ENCODE measurements around the gene COBLL1.

COBLL1 gene

GRCh38 chr2:164681009-164681408, 160.6 kb downstream of the COBLL1 start:
- DNase-seq (ENCODE audit: low read depth): no peak

DNA sequence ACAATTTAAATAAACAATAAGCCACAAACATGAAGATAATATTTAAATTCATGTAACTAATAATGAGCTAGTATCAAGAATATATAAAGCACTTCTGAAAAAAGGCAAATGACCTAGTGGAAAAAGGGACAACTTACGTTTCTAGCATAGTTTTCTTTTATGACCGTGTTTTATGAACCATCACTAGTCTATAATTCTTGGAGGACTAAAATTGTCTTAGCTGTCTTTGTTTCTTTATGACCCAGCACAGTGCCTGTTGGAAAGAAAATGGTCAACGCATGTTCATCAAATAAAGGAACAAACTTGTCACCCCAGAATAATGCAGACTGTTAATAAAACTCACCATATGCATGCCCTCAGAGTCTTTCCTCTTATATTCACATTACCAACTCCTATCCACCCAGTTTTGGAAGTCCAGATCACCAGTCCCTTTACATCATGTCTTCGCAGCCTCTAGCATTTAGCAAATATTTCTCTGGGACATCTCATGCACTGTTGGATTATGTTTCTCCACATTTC, 162.9 kb downstream of the COBLL1 start:
- no peak for DNase-seq (ENCODE audit: low read depth)

- DNase-seq (ENCODE audit: low read depth): no peak
Observed at GRCh38 chr2:164677733-164678132, 163.9 kb downstream of the COBLL1 start.

DNA sequence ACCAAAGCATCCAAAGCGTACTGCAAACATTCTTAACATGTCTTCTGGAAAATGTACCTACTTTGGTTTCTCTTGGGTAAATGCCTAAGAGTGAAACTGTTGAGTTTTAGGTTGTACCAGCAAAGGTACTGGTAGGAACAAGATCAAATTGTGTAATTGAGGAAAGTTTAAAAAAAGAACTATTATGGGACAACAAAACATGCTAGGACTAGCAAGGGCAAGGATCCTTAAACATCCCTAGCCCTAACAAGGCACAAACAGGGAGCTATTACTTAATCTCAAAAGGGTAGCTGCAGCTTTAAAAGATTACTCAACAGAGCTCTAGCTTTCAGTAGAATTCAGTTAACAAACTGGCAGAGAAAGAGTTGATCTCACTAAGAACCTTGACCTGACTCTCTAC, 164.4 kb downstream of the COBLL1 start:
- DNase-seq (ENCODE audit: low read depth): no peak

DNA sequence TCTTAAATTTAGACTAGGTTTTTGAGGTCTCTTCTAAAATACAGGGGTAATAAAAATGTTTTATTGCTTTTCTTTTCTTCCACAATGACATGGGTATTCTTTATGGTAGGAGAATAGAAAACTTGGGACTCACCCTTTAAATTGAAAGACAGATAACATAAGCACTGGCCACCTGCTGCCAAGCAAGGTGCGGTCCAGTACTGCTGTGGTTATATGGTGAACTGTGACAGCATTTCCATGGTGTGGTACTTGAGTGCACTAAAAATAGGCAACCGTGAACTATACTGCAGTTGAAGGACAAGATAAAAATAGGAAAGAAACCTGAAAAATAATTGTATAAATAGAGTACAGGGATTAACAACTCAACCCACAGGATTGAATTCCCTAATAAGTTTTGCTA, 165.9 kb downstream of the COBLL1 start:
- no peak for DNase-seq (ENCODE audit: low read depth)

DNA sequence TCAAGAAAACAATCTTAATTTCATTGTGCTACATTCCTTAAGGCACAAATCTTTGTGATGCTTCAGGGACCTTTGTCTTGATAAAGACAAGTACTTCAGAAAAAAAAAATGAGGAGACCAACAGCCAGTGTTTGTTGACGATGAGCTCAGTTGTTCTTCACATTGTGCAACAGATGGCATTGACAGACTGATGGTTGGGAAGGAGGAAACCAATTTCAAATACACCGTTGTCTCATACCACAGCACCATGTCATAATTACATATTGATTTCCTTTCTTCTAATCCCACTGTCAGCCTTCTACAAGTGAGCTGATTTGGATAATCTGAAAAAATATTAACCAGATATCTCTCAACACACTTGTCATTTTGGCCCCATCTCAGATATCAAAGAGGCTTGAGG, 166.6 kb downstream of the COBLL1 start:
- DNase-seq (ENCODE audit: low read depth): no peak

- no peak for DNase-seq (ENCODE audit: low read depth)
Observed at GRCh38 chr2:164671664-164672396, 169.8 kb downstream of the COBLL1 start.

DNA sequence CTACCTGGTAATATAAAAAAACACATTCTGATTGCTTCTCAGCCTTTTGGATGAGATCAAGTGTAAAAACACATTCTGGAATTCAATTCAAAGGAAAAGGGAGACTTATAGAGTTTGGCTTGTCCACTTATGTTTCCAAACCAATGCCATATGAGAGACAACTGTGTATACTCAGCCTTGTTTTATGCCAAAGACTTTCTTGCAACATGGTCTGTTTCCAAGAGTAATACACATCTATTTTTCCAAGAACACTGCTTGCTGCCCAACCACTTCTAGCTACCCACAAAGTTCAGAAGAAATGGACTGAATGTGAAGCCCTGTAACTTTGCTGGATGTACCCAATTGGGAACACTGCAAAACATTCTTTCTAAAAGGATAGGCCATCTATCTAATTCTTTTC, 172.3 kb downstream of the COBLL1 start:
- no peak for DNase-seq (ENCODE audit: low read depth)

- DNase-seq (ENCODE audit: low read depth): no peak
Observed at GRCh38 chr2:164667566-164667965, 174.1 kb downstream of the COBLL1 start.

GRCh38 chr2:164664070-164664469, 177.6 kb downstream of the COBLL1 start:
- no peak for DNase-seq (ENCODE audit: low read depth)

GRCh38 chr2:164662868-164663631, 178.6 kb downstream of the COBLL1 start:
- DNase-seq (ENCODE audit: low read depth): no peak

GRCh38 chr2:164662066-164662465, 179.6 kb downstream of the COBLL1 start:
- no peak for DNase-seq (ENCODE audit: low read depth)

GRCh38 chr2:164661349-164661748, 180.3 kb downstream of the COBLL1 start:
- DNase-seq (ENCODE audit: low read depth): no peak

GRCh38 chr2:164657129-164657528, 184.5 kb downstream of the COBLL1 start:
- DNase-seq (ENCODE audit: low read depth): no peak

- DNase-seq (ENCODE audit: low read depth): no peak
Observed at GRCh38 chr2:164655750-164656149, 185.9 kb downstream of the COBLL1 start.

DNA sequence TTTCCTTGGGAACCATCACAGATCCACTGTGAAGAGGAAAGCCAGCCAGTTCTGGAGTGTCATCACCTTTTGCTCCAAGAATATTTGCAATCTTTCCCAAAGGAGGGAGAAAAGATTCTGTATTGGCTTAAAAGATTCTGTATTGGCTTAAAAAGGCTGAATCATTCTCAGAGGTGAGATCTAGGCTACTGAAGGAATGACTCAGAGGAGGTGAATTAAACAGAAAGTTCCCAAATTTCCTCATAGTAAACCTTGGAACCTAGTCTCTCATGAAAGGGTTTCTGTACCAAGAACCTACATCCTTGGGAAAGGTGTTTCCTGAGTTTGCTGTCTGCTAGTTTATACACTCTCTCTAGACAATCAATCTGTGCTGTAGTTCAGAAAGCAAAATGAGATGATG, 186.3 kb downstream of the COBLL1 start:
- no peak for DNase-seq (ENCODE audit: low read depth)

DNA sequence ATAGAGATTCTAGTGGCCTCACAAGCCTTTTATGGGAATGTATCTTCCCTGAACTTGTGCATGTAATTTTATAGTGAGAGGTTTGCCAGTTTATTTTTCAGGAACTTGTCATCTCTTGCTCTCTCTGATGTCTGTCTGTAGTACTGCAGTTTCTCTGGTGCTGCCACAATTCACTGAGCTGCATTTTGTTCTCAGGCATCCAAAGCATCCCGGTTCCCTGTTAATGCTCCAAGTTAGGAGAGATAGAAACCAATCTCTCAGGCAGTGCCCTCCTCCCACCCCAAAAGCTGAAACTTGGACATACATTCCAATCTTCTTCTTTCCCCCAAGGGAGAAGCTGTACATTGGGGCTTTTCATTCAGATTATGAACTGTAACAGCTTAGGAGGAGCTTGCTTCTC, 190.3 kb downstream of the COBLL1 start:
- no peak for DNase-seq (ENCODE audit: low read depth)

- DNase-seq (ENCODE audit: low read depth): no peak
Observed at GRCh38 chr2:164644036-164644700, 197.5 kb downstream of the COBLL1 start.

DNA sequence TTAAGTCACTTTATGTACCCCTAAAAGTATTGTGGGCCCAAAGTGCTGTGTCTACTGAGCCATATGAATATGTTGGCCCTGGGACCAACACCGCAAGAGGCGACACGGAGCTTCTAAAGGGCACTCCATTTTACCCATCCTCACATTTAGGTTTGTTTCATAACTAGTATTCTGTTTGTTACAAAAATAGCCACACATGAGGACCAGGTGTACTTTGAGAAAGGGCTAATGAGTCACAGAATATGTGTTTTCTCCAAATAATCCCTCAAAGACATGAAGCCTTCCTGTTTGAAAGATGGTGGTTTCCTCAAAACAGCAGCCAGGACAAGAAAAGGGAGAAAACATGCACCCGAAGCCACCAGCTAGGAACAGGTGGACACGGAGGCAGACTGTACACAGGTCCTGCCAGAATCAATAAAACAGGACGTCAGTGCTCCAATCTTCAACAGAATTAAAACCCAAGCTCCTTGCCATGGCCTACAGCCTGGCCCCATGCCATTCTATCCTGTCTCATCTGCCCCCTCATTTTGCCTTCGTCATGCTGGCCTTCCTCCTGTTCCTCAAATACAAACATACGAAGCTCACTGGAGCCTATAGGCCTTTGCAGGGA, 198.6 kb downstream of the COBLL1 start:
- no peak for DNase-seq (ENCODE audit: low read depth)

GRCh38 chr2:164642268-164642667, 199.4 kb downstream of the COBLL1 start:
- DNase-seq (ENCODE audit: low read depth): no peak

All from fibroblast of the conjunctiva (primary cell).